GM12874 (cell line): Measurements from ENCODE around the gene IQUB.

Source experiments
- CTCF ChIP-seq: IDR thresholded peaks from 2 replicates; pipeline ENCODE4 v1.5.1; 2011; ENCODE audit warnings: low read depth, mild to moderate bottlenecking, control low read depth, low read length, moderate library complexity; ENCODE audit not compliant: insufficient read depth

The IQUB gene

GRCh38 chr7:123557398-123558288 lies 23.2 kb upstream of the IQUB start, which contains the start of gene NDUFA5:
Gene NDUFA5 (minus strand): TSS chr7:123557818. CDS start chr7:123557795, 23 bp downstream.
- no peak for TF ChIP-seq CTCF

GRCh38 chr7:123557016-123557397 lies 22.6 kb upstream of the IQUB start:
- TF ChIP-seq CTCF: no peak

GRCh38 chr7:123555484-123555883 lies 21.1 kb upstream of the IQUB start:
- TF ChIP-seq CTCF: no peak

- TF ChIP-seq CTCF: no peak
Measured at GRCh38 chr7:123553159-123553558, 18.8 kb upstream of the IQUB start.

GRCh38 chr7:123552641-123553040 lies 18.2 kb upstream of the IQUB start:
- TF ChIP-seq CTCF: no peak

- no peak for TF ChIP-seq CTCF
Measured at GRCh38 chr7:123548406-123548805, 14.0 kb upstream of the IQUB start.

- no peak for TF ChIP-seq CTCF
Measured at GRCh38 chr7:123539871-123540270, 5.5 kb upstream of the IQUB start.
